ENCODE measurements around the gene GBX1. TPM values are rescaled to one million over a fixed set of nuclear protein-coding genes. Genes with fewer than 3 reads are reported as not detected.

Gene GBX1
- not detected in 2 replicates for total RNA-seq (2014; rRNA removed; shearing (Covaris generic); ENCODE audit: low replicate concordance)

GRCh38 chr7:151167197-151167961 lies at the start of gene GBX1:
Gene GBX1 (minus strand): TSS chr7:151167694. CDS start chr7:151167548, 146 bp downstream.
- in situ Hi-C loops (cut with HindIII; ENCODE audit: low pct_unique_long_range_greater_than_20kb, low sequenced_read_pairs): no loop called here
- peak; percentile 49 for DNase-seq (ENCODE audit: low read depth)

GRCh38 chr7:151215396-151215795 lies 47.9 kb upstream of the GBX1 start:
- in situ Hi-C loops (cut with HindIII; ENCODE audit: low pct_unique_long_range_greater_than_20kb, low sequenced_read_pairs): no loop called here

GRCh38 chr7:151213826-151214225 lies 46.3 kb upstream of the GBX1 start:
- no peak for DNase-seq (ENCODE audit: low read depth)
- in situ Hi-C loops (cut with HindIII; ENCODE audit: low pct_unique_long_range_greater_than_20kb, low sequenced_read_pairs): no loop called here

More at GRCh38 chr7:151215396-151215795, 47.9 kb upstream of the GBX1 start:
- no peak for DNase-seq (ENCODE audit: low read depth)

GRCh38 chr7:151212626-151213025 lies 45.1 kb upstream of the GBX1 start:
- DNase-seq (ENCODE audit: low read depth): no peak
- in situ Hi-C loops (cut with HindIII; ENCODE audit: low pct_unique_long_range_greater_than_20kb, low sequenced_read_pairs): no loop called here

- no peak for DNase-seq (ENCODE audit: low read depth)
- in situ Hi-C loops (cut with HindIII; ENCODE audit: low pct_unique_long_range_greater_than_20kb, low sequenced_read_pairs): no loop called here
Observed at GRCh38 chr7:151211155-151211772, 43.8 kb upstream of the GBX1 start.

- no peak for DNase-seq (ENCODE audit: low read depth)
- in situ Hi-C loops (cut with HindIII; ENCODE audit: low pct_unique_long_range_greater_than_20kb, low sequenced_read_pairs): no loop called here
Observed at GRCh38 chr7:151210087-151210854, 42.8 kb upstream of the GBX1 start, which contains the start of gene H2BK1. Gene H2BK1 (minus strand): TSS chr7:151210488. CDS start chr7:151210318, 170 bp downstream.

- DNase-seq (ENCODE audit: low read depth): no peak
- in situ Hi-C loops (cut with HindIII; ENCODE audit: low pct_unique_long_range_greater_than_20kb, low sequenced_read_pairs): no loop called here
Observed at GRCh38 chr7:151209588-151209987, 42.1 kb upstream of the GBX1 start.

GRCh38 chr7:151208253-151208862 lies 40.9 kb upstream of the GBX1 start:
- in situ Hi-C loops (cut with HindIII; ENCODE audit: low pct_unique_long_range_greater_than_20kb, low sequenced_read_pairs): no loop called here
- no peak for DNase-seq (ENCODE audit: low read depth)

GRCh38 chr7:151207804-151208203 lies 40.3 kb upstream of the GBX1 start:
- in situ Hi-C loops (cut with HindIII; ENCODE audit: low pct_unique_long_range_greater_than_20kb, low sequenced_read_pairs): no loop called here

GRCh38 chr7:151207315-151207714 lies 39.8 kb upstream of the GBX1 start:
- in situ Hi-C loops (cut with HindIII; ENCODE audit: low pct_unique_long_range_greater_than_20kb, low sequenced_read_pairs): no loop called here
- no peak for DNase-seq (ENCODE audit: low read depth)

More at GRCh38 chr7:151207804-151208203, 40.3 kb upstream of the GBX1 start:
- DNase-seq (ENCODE audit: low read depth): no peak

GRCh38 chr7:151206914-151207313 lies 39.4 kb upstream of the GBX1 start:
- in situ Hi-C loops (cut with HindIII; ENCODE audit: low pct_unique_long_range_greater_than_20kb, low sequenced_read_pairs): no loop called here
- no peak for DNase-seq (ENCODE audit: low read depth)

- DNase-seq (ENCODE audit: low read depth): no peak
- in situ Hi-C loops (cut with HindIII; ENCODE audit: low pct_unique_long_range_greater_than_20kb, low sequenced_read_pairs): no loop called here
Observed at GRCh38 chr7:151205730-151206129, 38.2 kb upstream of the GBX1 start.

- in situ Hi-C loops (cut with HindIII; ENCODE audit: low pct_unique_long_range_greater_than_20kb, low sequenced_read_pairs): no loop called here
- no peak for DNase-seq (ENCODE audit: low read depth)
Observed at GRCh38 chr7:151204383-151205032, 37.0 kb upstream of the GBX1 start.

GRCh38 chr7:151202836-151203235 lies 35.3 kb upstream of the GBX1 start:
- in situ Hi-C loops (cut with HindIII; ENCODE audit: low pct_unique_long_range_greater_than_20kb, low sequenced_read_pairs): no loop called here
- DNase-seq (ENCODE audit: low read depth): no peak

GRCh38 chr7:151201751-151202150 lies 34.3 kb upstream of the GBX1 start:
- DNase-seq (ENCODE audit: low read depth): no peak
- in situ Hi-C loops (cut with HindIII; ENCODE audit: low pct_unique_long_range_greater_than_20kb, low sequenced_read_pairs): no loop called here

GRCh38 chr7:151201344-151201743 lies 33.9 kb upstream of the GBX1 start:
- DNase-seq (ENCODE audit: low read depth): no peak
- in situ Hi-C loops (cut with HindIII; ENCODE audit: low pct_unique_long_range_greater_than_20kb, low sequenced_read_pairs): no loop called here

GRCh38 chr7:151198945-151199848 lies 31.7 kb upstream of the GBX1 start:
- in situ Hi-C loops (cut with HindIII; ENCODE audit: low pct_unique_long_range_greater_than_20kb, low sequenced_read_pairs): no loop called here
- DNase-seq (ENCODE audit: low read depth): no peak

Measured in Caki2 (cell line).